Activated naive CD8-positive, alpha-beta T cell treated with anti-CD3 and anti-CD28 coated beads, Interleukin-2, amount 10 ng/mL, durations not matched to agents 7 days and 5 days (primary cell): ENCODE results near the gene USP44. TPM values are rescaled to one million over a fixed set of nuclear protein-coding genes. Genes with fewer than 3 reads are reported as not detected.
A peak's percentile ranks its signal among the peaks of the same experiment; 100 is the strongest.
"Not testable (repeated sequence)": the region's sequence is repeated elsewhere in the genome, so short reads cannot be mapped to it uniquely, and the experiment has no call there.

Experiments
- ATAC-seq: fragments of 150-1000 bp; cut with Tn5 transposase; one replicate; pipeline ENCODE4 v1.10.0; 2021; ENCODE audit warnings: low read depth, moderate library complexity
- POLR2A ChIA-PET: fragments of 350-600 bp; sonication (Branson Sonifier 250); formaldehyde crosslinking; loops from one replicate; lab custom pipeline; 2021; ENCODE audit warnings: antibody characterized with exemption; lab: Charles Lee
- DNase-seq: peaks from one replicate; pipeline ENCODE4 v3.0.0; 2021
- H3K27ac Mint-ChIP-seq: one replicate; pipeline ENCODE4 v1.8.0; 2022; ENCODE audit warnings: mild to moderate bottlenecking, mixed read lengths
- H3K27me3 Mint-ChIP-seq: one replicate; pipeline ENCODE4 v1.8.0; 2022; ENCODE audit warnings: mild to moderate bottlenecking, moderate library complexity, mixed read lengths
- H3K36me3 Mint-ChIP-seq: one replicate; pipeline ENCODE4 v1.8.0; 2021; ENCODE audit warnings: mild to moderate bottlenecking, mixed read lengths
- H3K4me1 Mint-ChIP-seq: one replicate; pipeline ENCODE4 v1.8.0; 2021; ENCODE audit warnings: mixed read lengths
- H3K4me3 Mint-ChIP-seq: one replicate; pipeline ENCODE4 v1.8.0; 2022; ENCODE audit warnings: mild to moderate bottlenecking, moderate library complexity, mixed read lengths
- H3K9me3 Mint-ChIP-seq: one replicate; pipeline ENCODE4 v1.8.0; 2021; ENCODE audit warnings: mixed read lengths
- total RNA-seq, 2 experiments: library from RNA; stranded (reverse); gene quantifications; one replicate each; pipeline ENCODE4 v1.2.3, GENCODE V29; 2021

Gene USP44
- total RNA-seq, 2 experiments from 2014 or later, result 25.8 to 28.8 TPM

- H3K27ac Mint-ChIP-seq, H3K27me3 Mint-ChIP-seq, ATAC-seq, DNase-seq, POLR2A ChIA-PET, H3K4me1 Mint-ChIP-seq, H3K36me3 Mint-ChIP-seq, H3K4me3 Mint-ChIP-seq, H3K9me3 Mint-ChIP-seq: not testable (repeated sequence)
These were observed 16.8 kb upstream of the USP44 start for GRCh38 chr12:95568045-95568444.

- peaks cover 7% of the 10 kb centered on the region for H3K36me3 Mint-ChIP-seq
- peaks cover 20% of the 10 kb centered on the region for H3K4me1 Mint-ChIP-seq
- DNase-seq, result no peak
- H3K27ac Mint-ChIP-seq, result no peak overlapping the region
- ATAC-seq, result no peak
- H3K4me3 Mint-ChIP-seq, result no peak overlapping the region
- POLR2A ChIA-PET, result no interaction called here
- no peaks in the 10 kb centered on the region for H3K27me3 Mint-ChIP-seq
- no peaks in the 10 kb centered on the region for H3K9me3 Mint-ChIP-seq
These were observed 6.3 kb upstream of the USP44 start for GRCh38 chr12:95557625-95558024.

GRCh38 chr12:95554532-95555071 lies 3.3 kb upstream of the USP44 start:
- H3K27ac Mint-ChIP-seq, result peak overlapping the region; percentile 80
- H3K9me3 Mint-ChIP-seq, result peaks cover under 1% of the 10 kb centered on the region
- ATAC-seq (no peak), DNase-seq (no peak)
- H3K27me3 Mint-ChIP-seq, result no peaks in the 10 kb centered on the region
- peak overlapping the region; percentile 62 for H3K4me3 Mint-ChIP-seq
- POLR2A ChIA-PET, result no interaction called here
- peaks cover 21% of the 10 kb centered on the region for H3K36me3 Mint-ChIP-seq
- peaks cover 33% of the 10 kb centered on the region for H3K4me1 Mint-ChIP-seq

GRCh38 chr12:95553197-95553943 lies 2.1 kb upstream of the USP44 start:
- Mint-ChIP-seq H3K27me3 (no peaks in the 10 kb centered on the region), H3K4me1 (peaks cover 39% of the 10 kb centered on the region), H3K36me3 (peaks cover 21% of the 10 kb centered on the region), H3K4me3 (peak overlapping the region; percentile 96), H3K27ac (peak overlapping the region; percentile 99), H3K9me3 (peaks cover 2% of the 10 kb centered on the region)
- ATAC-seq, result peak; percentile 35
- DNase-seq, result peak; percentile 45
- POLR2A ChIA-PET, result interaction anchor here (0.6 to 1.2 kb wide), 3 partner anchors 19 to 79 kb away, joined by 3 to 5 read pairs (median 4); partner anchors contain the start of gene METAP2

GRCh38 chr12:95551913-95552516 lies 739 bp upstream of the USP44 start:
- Mint-ChIP-seq H3K4me1 (peaks cover 49% of the 10 kb centered on the region), H3K27me3 (no peaks in the 10 kb centered on the region), H3K36me3 (peaks cover 21% of the 10 kb centered on the region), H3K27ac (peak overlapping the region; percentile 99), H3K9me3 (peaks cover 2% of the 10 kb centered on the region), H3K4me3 (peak overlapping the region; percentile 96)
- ATAC-seq, result peak; percentile 23
- POLR2A ChIA-PET, result no interaction called here
- DNase-seq, result no peak

GRCh38 chr12:95549392-95550084 lies 1.7 kb downstream of the USP44 start:
- H3K27me3 Mint-ChIP-seq, result no peaks in the 10 kb centered on the region
- H3K9me3 Mint-ChIP-seq, result peaks cover 2% of the 10 kb centered on the region
- POLR2A ChIA-PET, result interaction anchor here (0.7 kb wide), 1 partner anchor 867 kb away, joined by 3 read pairs; no protein-coding TSS in a partner anchor
- peak overlapping the region; percentile 90 for H3K27ac Mint-ChIP-seq
- H3K36me3 Mint-ChIP-seq, result peaks cover 23% of the 10 kb centered on the region
- no peak for DNase-seq
- peak overlapping the region; percentile 91 for H3K4me3 Mint-ChIP-seq
- ATAC-seq, result no peak
- H3K4me1 Mint-ChIP-seq, result peaks cover 50% of the 10 kb centered on the region

- ATAC-seq (peak; percentile 63), DNase-seq (peak; percentile 83)
- peaks cover 43% of the 10 kb centered on the region for H3K4me1 Mint-ChIP-seq
- H3K36me3 Mint-ChIP-seq, result peaks cover 23% of the 10 kb centered on the region
- peaks cover 2% of the 10 kb centered on the region for H3K9me3 Mint-ChIP-seq
- POLR2A ChIA-PET, result no interaction called here
- peak overlapping the region; percentile 90 for H3K27ac Mint-ChIP-seq
- H3K4me3 Mint-ChIP-seq, result peak overlapping the region; percentile 91
- no peaks in the 10 kb centered on the region for H3K27me3 Mint-ChIP-seq
These were observed 2.5 kb downstream of the USP44 start for GRCh38 chr12:95548539-95549391.

- Mint-ChIP-seq H3K27me3 (no peaks in the 10 kb centered on the region), H3K27ac (peak overlapping the region; percentile 90), H3K36me3 (peaks cover 23% of the 10 kb centered on the region), H3K4me1 (peaks cover 38% of the 10 kb centered on the region), H3K4me3 (peak overlapping the region; percentile 91), H3K9me3 (peaks cover 2% of the 10 kb centered on the region)
- ATAC-seq (peak; percentile 17), DNase-seq (no peak)
- POLR2A ChIA-PET, result no interaction called here
These were observed 3.2 kb downstream of the USP44 start for GRCh38 chr12:95548056-95548538.

GRCh38 chr12:95547522-95548055 lies 3.7 kb downstream of the USP44 start:
- Mint-ChIP-seq H3K27ac (peak overlapping the region; percentile 90), H3K36me3 (peaks cover 20% of the 10 kb centered on the region), H3K9me3 (peaks cover 2% of the 10 kb centered on the region), H3K4me1 (peaks cover 36% of the 10 kb centered on the region), H3K27me3 (no peaks in the 10 kb centered on the region), H3K4me3 (peak overlapping the region; percentile 91)
- no peak for DNase-seq
- ATAC-seq, result no peak
- POLR2A ChIA-PET, result interaction anchor here (0.7 kb wide), 1 partner anchor 9 kb away, joined by 3 read pairs; no protein-coding TSS in a partner anchor

- Mint-ChIP-seq H3K27ac (no peak overlapping the region), H3K36me3 (peaks cover 15% of the 10 kb centered on the region), H3K4me1 (peaks cover 35% of the 10 kb centered on the region), H3K4me3 (peak overlapping the region; percentile 23), H3K27me3 (no peaks in the 10 kb centered on the region), H3K9me3 (peaks cover 2% of the 10 kb centered on the region)
- POLR2A ChIA-PET, result no interaction called here
- DNase-seq (no peak), ATAC-seq (no peak)
These were observed 4.8 kb downstream of the USP44 start for GRCh38 chr12:95546491-95546813.

GRCh38 chr12:95545731-95546490 lies 5.4 kb downstream of the USP44 start:
- Mint-ChIP-seq H3K9me3 (peaks cover 2% of the 10 kb centered on the region), H3K27me3 (no peaks in the 10 kb centered on the region), H3K4me1 (peaks cover 30% of the 10 kb centered on the region), H3K4me3 (no peak overlapping the region), H3K36me3 (peaks cover 10% of the 10 kb centered on the region), H3K27ac (no peak overlapping the region)
- POLR2A ChIA-PET, result no interaction called here
- ATAC-seq (no peak), DNase-seq (no peak)

GRCh38 chr12:95545303-95545702 lies 6.0 kb downstream of the USP44 start:
- H3K4me3 Mint-ChIP-seq, result no peak overlapping the region
- H3K27me3 Mint-ChIP-seq, result no peaks in the 10 kb centered on the region
- H3K27ac Mint-ChIP-seq, result no peak overlapping the region
- H3K4me1 Mint-ChIP-seq, result peaks cover 25% of the 10 kb centered on the region
- peaks cover 2% of the 10 kb centered on the region for H3K9me3 Mint-ChIP-seq
- ATAC-seq (no peak), DNase-seq (no peak)
- POLR2A ChIA-PET, result no interaction called here
- peaks cover 7% of the 10 kb centered on the region for H3K36me3 Mint-ChIP-seq
